Mucosa of descending colon (tissue), 3 donors: Measurements from ENCODE around the gene ZBTB48. TPM values are rescaled to one million over a fixed set of nuclear protein-coding genes. Genes with fewer than 3 reads are reported as not detected.

ENCODE experiments used
- ATAC-seq: fragments of 200-7000 bp; cut with Tn5 transposase; one replicate; pipeline ENCODE4 v1.9.1; 2020; ENCODE audit warnings: mild to moderate bottlenecking, moderate library complexity
- DNase-seq, 3 donors: peaks; one replicate each; pipeline ENCODE4 v3.0.0-alpha.2; 2020
- H3K36me3 ChIP-seq: fragments of 200-600 bp; one replicate; pipeline ENCODE4 v1.8.0; 2021; ENCODE audit warnings: low read depth, mild to moderate bottlenecking
- H3K4me1 ChIP-seq: fragments of 200-600 bp; one replicate; pipeline ENCODE4 v1.8.0; 2021; ENCODE audit warnings: low read depth, mild to moderate bottlenecking
- H3K4me3 ChIP-seq: fragments of 200-600 bp; one replicate; pipeline ENCODE4 v1.8.0; 2021; ENCODE audit warnings: mild to moderate bottlenecking
- H3K9me3 ChIP-seq: fragments of 200-600 bp; one replicate; pipeline ENCODE4 v1.8.0; 2021; ENCODE audit warnings: mild to moderate bottlenecking
- intact Hi-C, 2 donors: fragments of 100-400 bp; cut with DNase I in 1 of 2; cut with micrococcal nuclease in 1 of 2; formaldehyde crosslinking; loops; one replicate each; pipeline versions ENCODE4 v1.11.0 to v1.11.1; 2022; cut with DNase I, micrococcal nuclease
- total RNA-seq, 3 donors: library from RNA; stranded (reverse); fragmentation: NEBNext Ultra II Directional in 2 of 3; extraction: Animal tissue kit (Norgen Biotek cat#: 25700) in 2 of 3; gene quantifications; one replicate each; pipeline versions ENCODE4 v1.2.1 to v1.2.4, GENCODE V29; 2021 to 2023
- TF ChIP-seq, protein P1 (sequence below): fragments of 200-600 bp; IDR thresholded peaks from one replicate; pipeline ENCODE4 v1.8.0; 2022; ENCODE audit warnings: antibody characterized with exemption, mild to moderate bottlenecking
- donor health status: DM: no; HTN: no; CAD: no; lungs with moderate emphysema.
- donor health status: DM: no; HTN: no; CAD: no.
- donor health status: DM: no; HTN: yes; CAD: no.

ZBTB48 gene
- total RNA-seq, 3 donors from 2014 or later = 36.8 to 53.9 (median 42.3) TPM

DNA sequence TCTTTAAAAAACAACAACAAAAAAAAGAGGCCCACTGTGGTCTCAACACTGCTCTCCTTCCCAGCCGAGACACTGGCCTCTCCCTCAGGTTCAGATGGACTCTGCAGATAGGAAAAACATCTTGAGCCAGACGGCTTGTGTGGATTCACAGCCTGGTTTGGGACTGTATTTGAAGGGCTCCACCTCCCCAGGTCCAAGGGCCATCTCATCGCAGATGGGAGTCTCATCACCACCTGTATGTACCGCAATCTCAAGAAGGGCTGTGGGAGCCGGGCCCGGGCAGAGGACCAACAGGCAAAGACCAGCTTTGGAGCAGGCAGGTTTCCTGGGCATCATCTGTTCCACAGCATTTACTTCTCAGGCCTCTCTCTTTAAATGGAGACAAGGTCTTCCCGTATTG, 10.3 kb downstream of the ZBTB48 start:
- H3K9me3 ChIP-seq = no peaks in the 10 kb centered on the region
- H3K36me3 ChIP-seq = peaks cover 4% of the 10 kb centered on the region
- H3K4me3 ChIP-seq = no peak overlapping the region
- DNase-seq (no peak), ATAC-seq (no peak)
- TF ChIP-seq, protein P1, sequence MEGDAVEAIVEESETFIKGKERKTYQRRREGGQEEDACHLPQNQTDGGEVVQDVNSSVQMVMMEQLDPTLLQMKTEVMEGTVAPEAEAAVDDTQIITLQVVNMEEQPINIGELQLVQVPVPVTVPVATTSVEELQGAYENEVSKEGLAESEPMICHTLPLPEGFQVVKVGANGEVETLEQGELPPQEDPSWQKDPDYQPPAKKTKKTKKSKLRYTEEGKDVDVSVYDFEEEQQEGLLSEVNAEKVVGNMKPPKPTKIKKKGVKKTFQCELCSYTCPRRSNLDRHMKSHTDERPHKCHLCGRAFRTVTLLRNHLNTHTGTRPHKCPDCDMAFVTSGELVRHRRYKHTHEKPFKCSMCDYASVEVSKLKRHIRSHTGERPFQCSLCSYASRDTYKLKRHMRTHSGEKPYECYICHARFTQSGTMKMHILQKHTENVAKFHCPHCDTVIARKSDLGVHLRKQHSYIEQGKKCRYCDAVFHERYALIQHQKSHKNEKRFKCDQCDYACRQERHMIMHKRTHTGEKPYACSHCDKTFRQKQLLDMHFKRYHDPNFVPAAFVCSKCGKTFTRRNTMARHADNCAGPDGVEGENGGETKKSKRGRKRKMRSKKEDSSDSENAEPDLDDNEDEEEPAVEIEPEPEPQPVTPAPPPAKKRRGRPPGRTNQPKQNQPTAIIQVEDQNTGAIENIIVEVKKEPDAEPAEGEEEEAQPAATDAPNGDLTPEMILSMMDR = no peak
- H3K4me1 ChIP-seq = no peaks in the 10 kb centered on the region
- intact Hi-C loops = no loop called here

DNA sequence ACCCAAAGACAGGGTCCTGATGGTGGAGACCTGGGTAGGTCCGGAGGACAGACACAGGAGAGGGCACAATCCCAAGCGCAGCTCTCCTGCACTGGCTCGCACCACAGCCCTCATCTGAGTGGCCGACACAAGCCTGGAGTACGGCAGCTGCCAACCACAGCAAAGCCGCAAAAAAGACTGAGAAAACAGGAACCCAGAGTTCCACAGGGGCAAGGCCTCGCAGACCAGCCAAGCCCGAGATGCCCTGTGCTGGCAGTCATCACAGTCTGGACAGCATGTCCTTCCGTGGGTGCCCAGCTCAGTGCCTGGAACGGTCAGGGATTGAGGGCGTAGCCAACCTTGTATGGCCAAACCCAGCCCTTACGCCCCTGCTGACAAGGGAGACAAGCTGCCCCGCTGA, 11.4 kb downstream of the ZBTB48 start:
- DNase-seq (no peak), ATAC-seq (peak; percentile 5)
- H3K4me3 ChIP-seq = no peak overlapping the region
- H3K4me1 ChIP-seq = no peaks in the 10 kb centered on the region
- peaks cover 4% of the 10 kb centered on the region for H3K36me3 ChIP-seq
- TF ChIP-seq, protein P1 = no peak
- no peaks in the 10 kb centered on the region for H3K9me3 ChIP-seq
- intact Hi-C loops = no loop called here

DNA sequence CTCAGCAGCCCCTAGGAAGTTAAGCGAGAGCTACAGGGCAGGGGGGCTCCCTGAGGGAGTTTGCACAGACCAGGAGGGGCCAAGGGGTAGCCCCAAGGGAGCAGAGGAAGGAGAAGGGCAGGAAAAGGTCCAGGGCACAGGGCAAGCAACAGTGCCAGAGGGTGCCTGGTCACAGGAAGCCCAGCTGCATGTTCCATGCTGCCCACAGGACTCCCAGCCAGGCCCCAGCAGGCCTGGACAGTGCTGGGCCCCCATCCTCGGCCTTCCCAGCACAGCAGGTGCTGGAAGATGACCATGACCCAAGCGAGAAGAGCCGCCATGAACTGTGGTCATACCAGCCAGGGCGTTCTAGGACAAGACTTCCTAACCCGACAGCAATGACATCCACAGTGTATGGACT, 11.8 kb downstream of the ZBTB48 start:
- DNase-seq (no peak), ATAC-seq (no peak)
- no peaks in the 10 kb centered on the region for H3K4me1 ChIP-seq
- peaks cover 4% of the 10 kb centered on the region for H3K36me3 ChIP-seq
- H3K9me3 ChIP-seq = no peaks in the 10 kb centered on the region
- intact Hi-C loops = no loop called here
- TF ChIP-seq, protein P1 = no peak
- H3K4me3 ChIP-seq = no peak overlapping the region

DNA sequence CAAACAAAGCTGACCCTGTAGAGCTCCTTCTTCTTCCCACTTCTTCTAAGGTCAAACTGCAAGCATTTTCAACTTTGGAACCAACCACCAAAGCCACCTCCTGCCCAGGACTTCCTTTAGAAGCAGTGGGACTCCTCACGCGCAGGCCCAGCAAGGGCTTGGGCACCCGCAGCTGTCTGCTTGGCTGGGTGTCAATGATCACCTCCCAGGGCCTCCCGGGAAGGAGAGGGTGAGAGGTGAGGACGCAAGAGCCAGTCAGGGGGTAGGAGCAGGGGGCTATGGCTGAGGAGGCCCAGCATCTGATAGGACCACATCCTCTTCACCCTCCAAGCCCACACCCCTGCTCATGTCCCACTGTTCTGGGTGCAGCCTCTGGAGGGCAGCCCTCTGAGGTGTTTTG, 12.6 kb downstream of the ZBTB48 start:
- TF ChIP-seq, protein P1 = no peak
- H3K36me3 ChIP-seq = peaks cover 4% of the 10 kb centered on the region

DNA sequence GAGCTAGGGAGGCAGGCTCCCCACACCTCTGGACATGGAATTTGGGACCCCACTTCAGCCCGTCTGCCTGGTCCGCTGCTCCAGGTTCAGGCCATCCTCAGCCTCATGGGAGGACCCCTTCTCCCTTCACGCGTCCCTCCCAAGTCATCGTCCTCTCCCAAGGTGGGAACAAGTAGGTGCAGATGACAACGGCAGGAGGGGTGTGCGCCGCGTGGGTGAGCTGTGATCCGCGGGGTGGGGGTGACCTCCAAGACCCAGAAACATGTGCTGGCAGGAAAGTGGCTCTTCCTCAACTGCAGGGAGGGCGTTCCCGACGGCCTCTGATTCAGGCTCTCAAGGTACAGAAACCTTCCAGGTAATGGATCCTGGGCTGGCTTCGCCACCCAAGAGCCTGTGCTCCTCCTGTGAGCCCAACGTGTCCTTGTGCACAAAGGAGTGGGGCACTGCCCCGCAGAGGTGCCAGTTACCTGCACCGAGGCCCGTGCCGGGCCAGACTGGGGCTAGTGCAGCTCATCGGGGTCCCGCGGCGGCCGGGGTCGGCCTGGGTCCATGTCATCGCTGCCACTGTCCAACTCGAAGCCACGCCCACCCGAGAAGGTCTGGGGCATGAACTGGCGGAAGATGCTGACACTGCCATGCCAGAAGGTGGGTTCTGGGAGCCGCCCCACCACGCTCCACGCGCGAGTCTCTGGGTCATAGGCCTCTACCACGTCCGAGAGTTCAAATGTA, 13.2 kb downstream of the ZBTB48 start:
- Histone ChIP-seq H3K36me3 (peaks cover 4% of the 10 kb centered on the region), H3K9me3 (no peaks in the 10 kb centered on the region), H3K4me1 (no peaks in the 10 kb centered on the region), H3K4me3 (no peak overlapping the region)
- ATAC-seq = no peak
- intact Hi-C loops = no loop called here
- no peak for DNase-seq
- TF ChIP-seq, protein P1 = no peak

More for the DNA sequence above, 12.6 kb downstream of the ZBTB48 start:
- DNase-seq = no peak
- Histone ChIP-seq H3K4me3 (no peak overlapping the region), H3K9me3 (no peaks in the 10 kb centered on the region), H3K4me1 (no peaks in the 10 kb centered on the region)
- intact Hi-C loops = no loop called here
- no peak for ATAC-seq
